H1 (cell line): ENCODE results near the gene FXYD5. TPM values are rescaled to one million over a fixed set of nuclear protein-coding genes. Genes with fewer than 3 reads are reported as not detected.
A peak's percentile ranks its signal among the peaks of the same experiment; 100 is the strongest.

ENCODE experiments used
- CTCF ChIA-PET: fragments of 300-600 bp; sonication (Branson Sonifier 250); formaldehyde crosslinking; loops from one replicate; lab custom pipeline; 2021; ENCODE audit not compliant: partially characterized antibody; lab: Charles Lee
- POLR2A ChIA-PET: fragments of 300-600 bp; sonication (Branson Sonifier 250); formaldehyde crosslinking; loops from one replicate; lab custom pipeline; 2021; ENCODE audit warnings: inconsistent platforms; ENCODE audit not compliant: partially characterized antibody; lab: Charles Lee
- DNase-seq, 2 experiments: peaks; one replicate each; pipeline versions ENCODE4 v3.0.0 to v3.0.0-alpha.2; 2010 to 2022; ENCODE audit warnings: low spot score in 2 of 2, low read depth in 1 of 2, mixed read lengths in 1 of 2
- FAIRE-seq: peaks from 2 replicates; lab custom pipeline; 2011; peaks lifted over from hg19 to GRCh38; lab: Jason Lieb, UNC
- H2AFZ ChIP-seq: 2 replicates; pipeline ENCODE4 v1.8.1; 2012; ENCODE audit warnings: low read length, inconsistent platforms
- H2AK5ac ChIP-seq: 2 replicates; pipeline ENCODE4 v1.6.1; 2013; ENCODE audit warnings: low read depth, low read length
- H2BK120ac ChIP-seq: replicated peaks from 2 replicates; pipeline ENCODE3; 2013; ENCODE audit warnings: low read depth, low read length, inconsistent platforms
- H2BK12ac ChIP-seq: 2 replicates; pipeline ENCODE4 v1.6.1; 2013; ENCODE audit warnings: low read depth, low read length
- H2BK15ac ChIP-seq: 2 replicates; pipeline ENCODE4 v1.6.1; 2013; ENCODE audit warnings: low read length
- H2BK20ac ChIP-seq: 2 replicates; pipeline ENCODE4 v1.6.1; 2013; ENCODE audit warnings: low read length
- H2BK5ac ChIP-seq: 2 replicates; pipeline ENCODE4 v1.6.1; 2013; ENCODE audit warnings: low read depth, low read length
- H3K14ac ChIP-seq: 2 replicates; pipeline ENCODE4 v1.6.1; 2013; ENCODE audit warnings: inconsistent platforms; ENCODE audit not compliant: insufficient read length
- H3K18ac ChIP-seq: 2 replicates; pipeline ENCODE4 v1.6.1; 2013; ENCODE audit warnings: low read length; ENCODE audit errors: extremely low read depth
- H3K23ac ChIP-seq: 2 replicates; pipeline ENCODE4 v1.6.1; 2013; ENCODE audit warnings: inconsistent platforms; ENCODE audit not compliant: insufficient read length
- H3K23me2 ChIP-seq: 2 replicates; pipeline ENCODE4 v1.6.1; 2013; ENCODE audit warnings: low read depth, low read length
- H3K27ac ChIP-seq: 2 replicates; pipeline ENCODE4 v1.6.1; 2011; ENCODE audit warnings: low read depth, low read length, inconsistent platforms
- H3K27me3 ChIP-seq, 4 experiments: replicated peaks in 1 of 4; 1 replicate in 1 of 4; 2 replicates in 3 of 4; pipeline versions ENCODE4 v1.6.1 to v1.8.1; 2011 to 2013; ENCODE audit warnings: low read length in 3 of 4, mild to moderate bottlenecking in 3 of 4, inconsistent platforms in 2 of 4, mixed read lengths in 2 of 4, moderate library complexity in 1 of 4; ENCODE audit not compliant: control insufficient read depth in 3 of 4, insufficient read depth in 3 of 4; ENCODE audit errors: extremely low read depth in 1 of 4
- H3K36me3 ChIP-seq, 4 experiments: 2 replicates each; pipeline versions ENCODE4 v1.6.1 to v1.8.1; 2011 to 2013; ENCODE audit warnings: mild to moderate bottlenecking in 4 of 4, low read length in 3 of 4, moderate library complexity in 2 of 4, control low read depth in 1 of 4, inconsistent platforms in 1 of 4; ENCODE audit not compliant: insufficient read depth in 4 of 4, control insufficient read depth in 2 of 4
- H3K4ac ChIP-seq: replicated peaks from 2 replicates; pipeline ENCODE3; 2013; ENCODE audit warnings: low read length, low read depth, mixed read lengths, inconsistent platforms; ENCODE audit not compliant: insufficient read length
- H3K4me1 ChIP-seq, 4 experiments: replicated peaks in 1 of 4; 1 replicate in 1 of 4; 2 replicates in 3 of 4; pipeline versions ENCODE4 v1.6.1 to v1.8.1; 2011 to 2013; ENCODE audit warnings: low read length in 3 of 4, inconsistent platforms in 2 of 4, mixed read lengths in 1 of 4; ENCODE audit not compliant: insufficient read depth in 4 of 4, control insufficient read depth in 3 of 4
- H3K4me2 ChIP-seq, 2 experiments: 2 replicates each; pipeline versions ENCODE4 v1.6.1 to v1.8.1; 2011 to 2013; ENCODE audit warnings: low read depth in 2 of 2, low read length in 2 of 2, control low read depth in 1 of 2, inconsistent platforms in 1 of 2, mild to moderate bottlenecking in 1 of 2; ENCODE audit not compliant: insufficient read depth in 1 of 2
- H3K4me3 ChIP-seq, 4 experiments: fragments of 200-600, 300-600 bp in 1 of 4; sonication (generic), shearing (Covaris generic), sonication (Bioruptor Twin) in 1 of 4; 2 replicates each; pipeline versions ENCODE4 v1.5.1 to v1.8.1; 2011 to 2016; ENCODE audit warnings: low read length in 4 of 4, low read depth in 3 of 4, control low read depth in 2 of 4, inconsistent platforms in 2 of 4, mild to moderate bottlenecking in 2 of 4, mixed read lengths in 1 of 4, moderate library complexity in 1 of 4; ENCODE audit not compliant: insufficient read depth in 2 of 4; ENCODE audit errors: extremely low read depth in 1 of 4
- H3K56ac ChIP-seq: replicated peaks from 2 replicates; pipeline ENCODE3; 2013; ENCODE audit warnings: low read depth, mild to moderate bottlenecking, mixed read lengths, low read length, inconsistent platforms; ENCODE audit not compliant: insufficient read length
- H3K79me1 ChIP-seq: 2 replicates; pipeline ENCODE4 v1.6.1; 2013; ENCODE audit warnings: low read depth, low read length, control low read depth
- H3K79me2 ChIP-seq, 2 experiments: 2 replicates each; pipeline versions ENCODE4 v1.6.1 to v1.8.1; 2012 to 2013; ENCODE audit warnings: low read length in 2 of 2, mild to moderate bottlenecking in 2 of 2, inconsistent platforms in 1 of 2; ENCODE audit not compliant: insufficient read depth in 2 of 2, control insufficient read depth in 1 of 2
- H3K9ac ChIP-seq, 4 experiments: replicated peaks in 1 of 4; 1 replicate in 1 of 4; 2 replicates in 3 of 4; pipeline versions ENCODE4 v1.6.1 to v1.8.1; 2011 to 2013; ENCODE audit warnings: low read depth in 3 of 4, low read length in 3 of 4, control low read depth in 2 of 4, mild to moderate bottlenecking in 2 of 4, moderate library complexity in 2 of 4, inconsistent platforms in 1 of 4; ENCODE audit errors: extremely low read depth in 1 of 4
- H3K9me3 ChIP-seq, 2 experiments: 2 replicates each; pipeline versions ENCODE4 v1.6.1 to v1.8.1; 2012 to 2013; ENCODE audit warnings: mild to moderate bottlenecking in 2 of 2, moderate library complexity in 2 of 2, control low read depth in 1 of 2, inconsistent platforms in 1 of 2, low read depth in 1 of 2, low read length in 1 of 2, mixed read lengths in 1 of 2; ENCODE audit not compliant: insufficient read depth in 2 of 2
- H4K20me1 ChIP-seq, 2 experiments: replicated peaks in 1 of 2; 2 replicates each; pipeline versions ENCODE3 to v1.8.1; 2011 to 2013; ENCODE audit warnings: inconsistent platforms in 2 of 2, low read length in 2 of 2, mild to moderate bottlenecking in 1 of 2; ENCODE audit not compliant: insufficient read depth in 2 of 2, control insufficient read depth in 1 of 2
- H4K5ac ChIP-seq: 2 replicates; pipeline ENCODE4 v1.6.1; 2013; ENCODE audit warnings: low read length, low read depth, mixed read lengths, inconsistent platforms; ENCODE audit not compliant: insufficient read length
- H4K8ac ChIP-seq: 2 replicates; pipeline ENCODE4 v1.8.0; 2013; ENCODE audit warnings: mild to moderate bottlenecking, moderate library complexity, low read length, inconsistent platforms; ENCODE audit not compliant: insufficient read depth; ENCODE audit errors: extremely low read depth
- H4K91ac ChIP-seq: replicated peaks from 2 replicates; pipeline ENCODE3; 2013; ENCODE audit warnings: low read length, mixed read lengths, inconsistent platforms; ENCODE audit not compliant: insufficient read length
- ASH2L ChIP-seq: fragments of 200-600, 300-600 bp; sonication (generic); IDR thresholded peaks from one replicate; pipeline ENCODE4 v1.7.1; 2017; ENCODE audit warnings: low read length
- HDAC2 ChIP-seq, 2 experiments: fragments of 300-600 bp in 1 of 2; sonication (generic) in 1 of 2; IDR thresholded peaks; 2 replicates each; pipeline ENCODE4 v1.6.1; 2011 to 2012; ENCODE audit warnings: low read depth in 2 of 2, low read length in 2 of 2, mild to moderate bottlenecking in 2 of 2, moderate library complexity in 2 of 2, borderline replicate concordance in 1 of 2, inconsistent platforms in 1 of 2
- NRF1 ChIP-seq: IDR thresholded peaks from 2 replicates; pipeline ENCODE4 v1.6.1; 2011; ENCODE audit warnings: mild to moderate bottlenecking, low read depth, low read length, improper control_type of control experiment
- POLR2AphosphoS5 ChIP-seq: IDR thresholded peaks from 2 replicates; pipeline ENCODE4 v1.6.1; 2011; ENCODE audit warnings: low read depth, low read length
- SIRT6 ChIP-seq: IDR thresholded peaks from one replicate; pipeline ENCODE4 v1.7.1; 2012; ENCODE audit warnings: low read length, inconsistent platforms
- SIX5 ChIP-seq: IDR thresholded peaks from 2 replicates; pipeline ENCODE4 v1.6.1; 2011; ENCODE audit warnings: mild to moderate bottlenecking, low read depth, low read length
- SP1 ChIP-seq: IDR thresholded peaks from 2 replicates; pipeline ENCODE4 v1.6.1; 2011; ENCODE audit warnings: low read depth, low read length
- WGBS, 2 experiments: shearing (Covaris generic) in 1 of 2; methylation state at CpG; one replicate each; pipeline versions ENCODE4 v1.1.6 to v1.1.7; 2013 to 2015; ENCODE audit warnings: low lambda C conversion rate in 2 of 2, mixed read lengths in 2 of 2, inconsistent platforms in 1 of 2, low coverage in 1 of 2, missing lambda C conversion rate in 1 of 2; ENCODE audit not compliant: insufficient replicate concordance in 2 of 2, insufficient coverage in 1 of 2, insufficient read length in 1 of 2; ENCODE audit errors: extremely low coverage in 1 of 2, missing lambda C conversion rate in 1 of 2; 5-methylcytosine and 5-hydroxymethylcytosine counted together
- polyA plus RNA-seq, 7 experiments: library from polyadenylated mRNA; depleted of rRNA in 3 of 7; stranded (reverse) in 5 of 7; unstranded in 2 of 7; fragments of >200 nt in 5 of 7; fragments of 200-250 nt in 2 of 7; gene quantifications; 1 replicate in 5 of 7; 2 replicates in 1 of 7; 4 replicates in 1 of 7; pipeline versions ENCODE4 v1.2.1 to v1.2.3, GENCODE V29; 2011 to 2013; ENCODE audit warnings: missing spikeins in 2 of 7, mixed read lengths in 2 of 7
- total RNA-seq: library from RNA; stranded (reverse); fragmentation: NEBNext Ultra II Directional; extraction: Animal tissue kit (Norgen Biotek cat#: 25700); gene quantifications from 2 replicates; pipeline ENCODE4 v1.2.1, GENCODE V29; 2021
- TF ChIP-seq, protein P1 (sequence below), 3 experiments: IDR thresholded peaks; 1 replicate in 2 of 3; 2 replicates in 1 of 3; pipeline versions ENCODE4 v1.5.1 to v1.6.1; 2011; ENCODE audit warnings: low read length in 3 of 3, mild to moderate bottlenecking in 3 of 3, inconsistent platforms in 2 of 3, low read depth in 1 of 3, moderate library complexity in 1 of 3; ENCODE audit not compliant: insufficient read depth in 1 of 3; ENCODE audit errors: control extremely low read depth in 1 of 3
- TF ChIP-seq, protein P2 (sequence below): IDR thresholded peaks from 2 replicates; pipeline ENCODE4 v1.6.1; 2011; ENCODE audit warnings: low read length, improper control_type of control experiment

The FXYD5 gene
- total and polyA plus RNA-seq, 2 of the 8 experiments (the other 6 are each of a cell fraction or from before 2014, with no cell fraction given): 99.0 to 191 TPM

DNA sequence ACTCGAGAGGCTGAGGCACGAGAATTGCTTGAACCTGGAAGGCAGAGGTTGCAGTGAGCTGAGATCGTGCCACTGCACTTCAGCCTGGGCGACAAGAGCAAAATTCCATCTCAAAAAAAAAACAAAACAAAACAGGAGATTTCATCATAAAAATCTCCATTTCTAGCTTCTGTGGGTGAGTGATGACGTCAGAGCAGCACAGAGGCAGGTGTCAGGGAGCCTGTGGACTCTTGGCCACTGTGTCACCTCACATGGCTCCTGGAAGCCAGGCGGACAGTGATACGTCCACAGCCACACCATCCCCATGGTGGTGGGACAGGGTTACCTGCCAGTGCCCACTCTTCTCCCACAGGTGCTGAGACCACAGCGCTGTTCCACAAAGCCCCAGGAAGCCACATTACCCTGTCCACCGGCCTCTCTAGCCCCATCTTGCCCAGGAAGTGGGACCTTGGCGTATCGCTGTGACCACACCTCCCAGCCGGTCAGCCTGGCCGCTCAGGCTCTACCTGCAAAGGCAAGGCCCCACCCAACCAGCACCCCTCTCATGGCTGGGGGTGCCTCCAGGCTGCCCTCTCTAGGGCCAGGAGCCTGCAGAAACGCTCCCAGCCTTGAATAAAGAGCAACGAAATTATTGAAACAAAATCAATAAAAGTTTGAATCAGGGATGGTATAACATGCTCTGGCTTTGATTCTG lies 41.4 kb upstream of the FXYD5 start:
- Histone ChIP-seq H2BK15ac (peak overlapping the region; percentile 29; the same call in 1 of the 2 replicates), H2AK5ac (peak overlapping the region; percentile 72; the same call in 1 of the 2 replicates), H3K4me1 (peaks cover 0 to 14% (median 9%) of the 10 kb centered on the region in 4 experiments; a peak in 6 of 7 replicates), H3K79me1 (no peaks in the 10 kb centered on the region), H3K9me3 (no peaks in the 10 kb centered on the region), H2BK20ac (no peak overlapping the region), H4K20me1 (no peaks in the 10 kb centered on the region), H4K91ac (peak overlapping the region; percentile 80), H2BK5ac (no peak overlapping the region), H3K79me2 (no peaks in the 10 kb centered on the region), H3K23me2 (no peaks in the 10 kb centered on the region), H3K4ac (no peak overlapping the region), H3K18ac (no peak overlapping the region), H4K8ac (no peak overlapping the region), H2BK120ac (no peak overlapping the region), H3K23ac (no peak overlapping the region), H3K36me3 (no peaks in the 10 kb centered on the region), H2BK12ac (0 out of 2 replicates have a peak overlapping the region, but pooled peaks have one; percentile 43), H3K4me3 (no peak overlapping the region), H3K27ac (no peak overlapping the region), H2AFZ (no peak overlapping the region), H3K56ac (no peak overlapping the region), H3K4me2 (no peak overlapping the region; a peak in 1 of 4 replicates), H3K27me3 (peaks cover 0 to 2% (median 0%) of the 10 kb centered on the region in 4 experiments; a peak in 1 of 7 replicates), H3K14ac (no peak overlapping the region), H4K5ac (peak overlapping the region; percentile 36), H3K9ac (no peak overlapping the region)
- FAIRE-seq: no peak
- DNase-seq: no peak
- POLR2A ChIA-PET: no interaction called here
- no peak for TF ChIP-seq NRF1
- TF ChIP-seq SIRT6: no peak
- TF ChIP-seq, protein P1, sequence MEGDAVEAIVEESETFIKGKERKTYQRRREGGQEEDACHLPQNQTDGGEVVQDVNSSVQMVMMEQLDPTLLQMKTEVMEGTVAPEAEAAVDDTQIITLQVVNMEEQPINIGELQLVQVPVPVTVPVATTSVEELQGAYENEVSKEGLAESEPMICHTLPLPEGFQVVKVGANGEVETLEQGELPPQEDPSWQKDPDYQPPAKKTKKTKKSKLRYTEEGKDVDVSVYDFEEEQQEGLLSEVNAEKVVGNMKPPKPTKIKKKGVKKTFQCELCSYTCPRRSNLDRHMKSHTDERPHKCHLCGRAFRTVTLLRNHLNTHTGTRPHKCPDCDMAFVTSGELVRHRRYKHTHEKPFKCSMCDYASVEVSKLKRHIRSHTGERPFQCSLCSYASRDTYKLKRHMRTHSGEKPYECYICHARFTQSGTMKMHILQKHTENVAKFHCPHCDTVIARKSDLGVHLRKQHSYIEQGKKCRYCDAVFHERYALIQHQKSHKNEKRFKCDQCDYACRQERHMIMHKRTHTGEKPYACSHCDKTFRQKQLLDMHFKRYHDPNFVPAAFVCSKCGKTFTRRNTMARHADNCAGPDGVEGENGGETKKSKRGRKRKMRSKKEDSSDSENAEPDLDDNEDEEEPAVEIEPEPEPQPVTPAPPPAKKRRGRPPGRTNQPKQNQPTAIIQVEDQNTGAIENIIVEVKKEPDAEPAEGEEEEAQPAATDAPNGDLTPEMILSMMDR (IDR thresholded peaks at IDR 0.05; ENCODE audit: control extremely low read depth in 1 of 3, insufficient read depth in 1 of 3, low read depth in 1 of 3, low read length in 3 of 3): no peak
- TF ChIP-seq POLR2AphosphoS5: no peak
- no peak for TF ChIP-seq ASH2L
- TF ChIP-seq SIX5: no peak
- TF ChIP-seq SP1: no peak
- TF ChIP-seq HDAC2 (IDR thresholded peaks at IDR 0.05; ENCODE audit: borderline replicate concordance in 1 of 2, low read depth in 2 of 2, low read length in 2 of 2): no peak
- TF ChIP-seq, protein P2, sequence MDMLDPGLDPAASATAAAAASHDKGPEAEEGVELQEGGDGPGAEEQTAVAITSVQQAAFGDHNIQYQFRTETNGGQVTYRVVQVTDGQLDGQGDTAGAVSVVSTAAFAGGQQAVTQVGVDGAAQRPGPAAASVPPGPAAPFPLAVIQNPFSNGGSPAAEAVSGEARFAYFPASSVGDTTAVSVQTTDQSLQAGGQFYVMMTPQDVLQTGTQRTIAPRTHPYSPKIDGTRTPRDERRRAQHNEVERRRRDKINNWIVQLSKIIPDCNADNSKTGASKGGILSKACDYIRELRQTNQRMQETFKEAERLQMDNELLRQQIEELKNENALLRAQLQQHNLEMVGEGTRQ: no peak
- CTCF ChIA-PET: interaction anchor here (0.7 to 3.4 kb wide), 4 partner anchors 21 to 46 kb away, joined by 3 to 21 read pairs (median 8); no protein-coding TSS in a partner anchor
- 86% methylated on average over 15 of the region's 15 CpGs; no CpG with 5 or more reads in 1 of the 2 experiments for WGBS, 2 experiments
